ENCODE measurements around the gene FAM180A. TPM values are rescaled to one million over a fixed set of nuclear protein-coding genes. Genes with fewer than 3 reads are reported as not detected.
"Not testable (repeated sequence)": the region's sequence is repeated elsewhere in the genome, so short reads cannot be mapped to it uniquely, and the experiment has no call there.

Gene FAM180A
- polyA plus RNA-seq, 4 donors = 1.3 TPM; not detected in 3

- 21 to 60% (median 35%) methylated on average over 3 of the region's 3 CpGs for WGBS, 3 donors
- FAIRE-seq = no peak
Measured at GRCh38 chr7:135740889-135741288, 7.7 kb downstream of the FAM180A start.

DNA sequence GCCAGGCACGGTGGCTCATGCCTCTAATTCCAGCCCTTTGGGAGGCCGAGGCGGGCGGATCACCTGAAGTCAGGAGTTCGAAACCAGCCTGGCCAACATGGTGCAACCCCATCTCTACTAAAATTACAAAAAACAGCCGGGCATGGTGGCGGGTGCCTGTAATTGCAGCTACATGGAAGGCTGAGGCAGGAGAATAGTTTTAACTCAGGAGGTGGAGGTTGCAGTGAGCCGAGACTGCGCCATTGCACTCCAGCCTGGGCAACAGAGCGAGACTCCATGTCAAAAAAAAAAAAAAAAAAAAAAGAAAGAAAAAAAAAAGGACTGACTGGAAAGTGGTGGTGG, 11.3 kb downstream of the FAM180A start:
- not testable (repeated sequence) for H3K27ac ChIP-seq (ENCODE audit: low read depth in 1 of 3, low read length in 2 of 3); H3K4me3 ChIP-seq (ENCODE audit: low read depth in 1 of 3, low read length in 3 of 3); DNase-seq; H3K9me3 ChIP-seq (ENCODE audit: control insufficient read depth in 2 of 2, insufficient read depth in 1 of 2, low read depth in 1 of 2, low read length in 1 of 2); H3K27me3 ChIP-seq (ENCODE audit: control insufficient read depth in 3 of 3, insufficient read depth in 3 of 3, low read length in 3 of 3); H3K36me3 ChIP-seq (ENCODE audit: control insufficient read depth in 3 of 3, insufficient read depth in 2 of 3, low read depth in 1 of 3, low read length in 3 of 3); FAIRE-seq; H3K4me1 ChIP-seq (ENCODE audit: control insufficient read depth in 3 of 3, insufficient read depth in 2 of 3, low read depth in 1 of 3, low read length in 2 of 3)
- 92 to 95% (median 94%) methylated on average over 10 of the region's 10 CpGs for WGBS, 3 donors

More at GRCh38 chr7:135740889-135741288, 7.7 kb downstream of the FAM180A start:
- no peaks in the 10 kb centered on the region for H3K36me3 ChIP-seq (ENCODE audit: control insufficient read depth in 3 of 3, insufficient read depth in 2 of 3, low read depth in 1 of 3, low read length in 3 of 3)
- DNase-seq = peak; percentile 40 to 65
- no peak overlapping the region for H3K27ac ChIP-seq (ENCODE audit: low read depth in 1 of 3, low read length in 2 of 3)
- H3K27me3 ChIP-seq (ENCODE audit: control insufficient read depth in 3 of 3, insufficient read depth in 3 of 3, low read length in 3 of 3) = no peaks in the 10 kb centered on the region
- H3K9me3 ChIP-seq (ENCODE audit: control insufficient read depth in 2 of 2, insufficient read depth in 1 of 2, low read depth in 1 of 2, low read length in 1 of 2) = no peaks in the 10 kb centered on the region
- H3K4me1 ChIP-seq (ENCODE audit: control insufficient read depth in 3 of 3, insufficient read depth in 2 of 3, low read depth in 1 of 3, low read length in 2 of 3) = no peaks in the 10 kb centered on the region
- H3K4me3 ChIP-seq (ENCODE audit: low read depth in 1 of 3, low read length in 3 of 3) = no peak overlapping the region

DNA sequence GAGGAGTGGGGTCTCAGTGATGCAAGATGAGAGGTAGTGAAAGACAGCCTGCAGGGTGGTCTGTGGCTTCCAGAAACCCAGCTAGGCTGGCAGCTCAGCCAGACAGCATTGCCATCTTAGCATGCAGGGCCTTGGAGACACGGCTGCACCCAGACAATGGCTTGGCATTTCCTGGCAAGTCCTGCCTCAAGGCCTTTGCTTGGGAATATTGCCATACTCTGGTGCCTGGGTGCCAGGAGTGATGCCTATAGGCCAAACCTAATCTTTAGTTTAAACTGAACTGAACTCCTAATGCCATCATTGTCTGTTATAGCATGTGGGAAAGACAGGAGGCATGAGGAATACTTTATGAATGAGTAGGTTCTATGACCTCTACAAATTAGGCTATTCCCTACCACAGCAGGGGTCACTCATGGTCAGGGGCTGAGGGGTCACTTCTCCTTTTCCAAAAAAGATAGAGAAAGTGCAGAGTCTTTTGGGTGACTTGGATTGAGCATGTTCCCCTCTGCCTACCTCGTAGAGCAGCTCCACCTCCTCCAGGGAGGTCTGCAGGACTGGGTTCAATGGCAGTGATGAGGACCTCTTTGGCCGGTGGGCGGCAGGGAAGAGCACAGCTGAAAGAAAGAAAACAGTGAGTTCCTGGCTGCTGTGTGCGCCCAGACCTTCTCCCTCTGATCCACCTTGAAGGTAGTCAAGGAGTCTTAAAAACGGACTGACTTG, 11.9 kb downstream of the FAM180A start:
- H3K9me3 ChIP-seq (ENCODE audit: control insufficient read depth in 2 of 2, insufficient read depth in 1 of 2, low read depth in 1 of 2, low read length in 1 of 2) = no peaks in the 10 kb centered on the region
- no peaks in the 10 kb centered on the region for H3K36me3 ChIP-seq (ENCODE audit: control insufficient read depth in 3 of 3, insufficient read depth in 2 of 3, low read depth in 1 of 3, low read length in 3 of 3)
- H3K27me3 ChIP-seq (ENCODE audit: control insufficient read depth in 3 of 3, insufficient read depth in 3 of 3, low read length in 3 of 3) = no peaks in the 10 kb centered on the region
- no peak for DNase-seq
- no peak overlapping the region for H3K4me3 ChIP-seq (ENCODE audit: low read depth in 1 of 3, low read length in 3 of 3)
- no peak for FAIRE-seq
- no peaks in the 10 kb centered on the region for H3K4me1 ChIP-seq (ENCODE audit: control insufficient read depth in 3 of 3, insufficient read depth in 2 of 3, low read depth in 1 of 3, low read length in 2 of 3)
- 77 to 78% (median 77%) methylated on average over 6 of the region's 6 CpGs for WGBS, 3 donors
- H3K27ac ChIP-seq (ENCODE audit: low read depth in 1 of 3, low read length in 2 of 3) = no peak overlapping the region

- no peaks in the 10 kb centered on the region for H3K27me3 ChIP-seq (ENCODE audit: control insufficient read depth in 3 of 3, insufficient read depth in 3 of 3, low read length in 3 of 3)
- H3K9me3 ChIP-seq (ENCODE audit: control insufficient read depth in 2 of 2, insufficient read depth in 1 of 2, low read depth in 1 of 2, low read length in 1 of 2) = no peaks in the 10 kb centered on the region
- H3K36me3 ChIP-seq (ENCODE audit: control insufficient read depth in 3 of 3, insufficient read depth in 2 of 3, low read depth in 1 of 3, low read length in 3 of 3) = no peaks in the 10 kb centered on the region
- no peak overlapping the region for H3K27ac ChIP-seq (ENCODE audit: low read depth in 1 of 3, low read length in 2 of 3)
- DNase-seq (no peak), FAIRE-seq (no peak)
- H3K4me1 ChIP-seq (ENCODE audit: control insufficient read depth in 3 of 3, insufficient read depth in 2 of 3, low read depth in 1 of 3, low read length in 2 of 3) = no peaks in the 10 kb centered on the region
- no peak overlapping the region for H3K4me3 ChIP-seq (ENCODE audit: low read depth in 1 of 3, low read length in 3 of 3)
- 88 to 94% (median 90%) methylated on average over 1 of the region's 1 CpG for WGBS, 3 donors
Measured at GRCh38 chr7:135734343-135734689, 14.3 kb downstream of the FAM180A start.

GRCh38 chr7:135733603-135734342, 14.8 kb downstream of the FAM180A start:
- peaks cover 0 to 2% (median 0%) of the 10 kb centered on the region in 3 donors for H3K27me3 ChIP-seq (ENCODE audit: control insufficient read depth in 3 of 3, insufficient read depth in 3 of 3, low read length in 3 of 3)

GRCh38 chr7:135731131-135731530, 17.5 kb downstream of the FAM180A start:
- no peak for DNase-seq
- 62 to 82% (median 77%) methylated on average over 4 of the region's 4 CpGs for WGBS, 3 donors
- H3K27ac ChIP-seq (ENCODE audit: low read depth in 1 of 3, low read length in 2 of 3) = no peak overlapping the region
- H3K9me3 ChIP-seq (ENCODE audit: control insufficient read depth in 2 of 2, insufficient read depth in 1 of 2, low read depth in 1 of 2, low read length in 1 of 2) = no peaks in the 10 kb centered on the region
- H3K27me3 ChIP-seq (ENCODE audit: control insufficient read depth in 3 of 3, insufficient read depth in 3 of 3, low read length in 3 of 3) = peaks cover 0 to 2% (median 0%) of the 10 kb centered on the region in 3 donors
- FAIRE-seq = no peak
- H3K36me3 ChIP-seq (ENCODE audit: control insufficient read depth in 3 of 3, insufficient read depth in 2 of 3, low read depth in 1 of 3, low read length in 3 of 3) = no peaks in the 10 kb centered on the region
- H3K4me1 ChIP-seq (ENCODE audit: control insufficient read depth in 3 of 3, insufficient read depth in 2 of 3, low read depth in 1 of 3, low read length in 2 of 3) = no peaks in the 10 kb centered on the region
- H3K4me3 ChIP-seq (ENCODE audit: low read depth in 1 of 3, low read length in 3 of 3) = no peak overlapping the region

More at GRCh38 chr7:135733603-135734342, 14.8 kb downstream of the FAM180A start:
- DNase-seq (no peak), FAIRE-seq (no peak)
- Histone ChIP-seq H3K27ac (ENCODE audit: low read depth in 1 of 3, low read length in 2 of 3) (no peak overlapping the region), H3K36me3 (ENCODE audit: control insufficient read depth in 3 of 3, insufficient read depth in 2 of 3, low read depth in 1 of 3, low read length in 3 of 3) (no peaks in the 10 kb centered on the region), H3K9me3 (ENCODE audit: control insufficient read depth in 2 of 2, insufficient read depth in 1 of 2, low read depth in 1 of 2, low read length in 1 of 2) (no peaks in the 10 kb centered on the region), H3K4me1 (ENCODE audit: control insufficient read depth in 3 of 3, insufficient read depth in 2 of 3, low read depth in 1 of 3, low read length in 2 of 3) (no peaks in the 10 kb centered on the region), H3K4me3 (ENCODE audit: low read depth in 1 of 3, low read length in 3 of 3) (no peak overlapping the region)
- 90 to 92% (median 90%) methylated on average over 21 of the region's 21 CpGs for WGBS, 3 donors

GRCh38 chr7:135729230-135729629, 19.4 kb downstream of the FAM180A start:
- no peak overlapping the region for H3K4me3 ChIP-seq (ENCODE audit: low read depth in 1 of 3, low read length in 3 of 3)
- no peak overlapping the region for H3K27ac ChIP-seq (ENCODE audit: low read depth in 1 of 3, low read length in 2 of 3)
- no peaks in the 10 kb centered on the region for H3K4me1 ChIP-seq (ENCODE audit: control insufficient read depth in 3 of 3, insufficient read depth in 2 of 3, low read depth in 1 of 3, low read length in 2 of 3)
- H3K9me3 ChIP-seq (ENCODE audit: control insufficient read depth in 2 of 2, insufficient read depth in 1 of 2, low read depth in 1 of 2, low read length in 1 of 2) = no peaks in the 10 kb centered on the region
- FAIRE-seq (no peak), DNase-seq (no peak)
- no peaks in the 10 kb centered on the region for H3K36me3 ChIP-seq (ENCODE audit: control insufficient read depth in 3 of 3, insufficient read depth in 2 of 3, low read depth in 1 of 3, low read length in 3 of 3)
- peaks cover 0 to 2% (median 0%) of the 10 kb centered on the region in 3 donors for H3K27me3 ChIP-seq (ENCODE audit: control insufficient read depth in 3 of 3, insufficient read depth in 3 of 3, low read length in 3 of 3)
- 68 to 78% (median 77%) methylated on average over 5 of the region's 5 CpGs for WGBS, 3 donors

GRCh38 chr7:135728136-135728669, 20.4 kb downstream of the FAM180A start, which contains the start of gene SLC13A4:
Gene SLC13A4 (minus strand): TSS chr7:135728186. CDS start chr7:135727496, 690 bp downstream.
- Histone ChIP-seq H3K27me3 (ENCODE audit: control insufficient read depth in 3 of 3, insufficient read depth in 3 of 3, low read length in 3 of 3) (peaks cover 0 to 4% (median 0%) of the 10 kb centered on the region in 3 donors), H3K4me3 (ENCODE audit: low read depth in 1 of 3, low read length in 3 of 3) (no peak within 1 kb of the TSS), H3K36me3 (ENCODE audit: control insufficient read depth in 3 of 3, insufficient read depth in 2 of 3, low read depth in 1 of 3, low read length in 3 of 3) (no peaks in the 10 kb centered on the region), H3K27ac (ENCODE audit: low read depth in 1 of 3, low read length in 2 of 3) (no peak within 1 kb of the TSS), H3K9me3 (ENCODE audit: control insufficient read depth in 2 of 2, insufficient read depth in 1 of 2, low read depth in 1 of 2, low read length in 1 of 2) (no peaks in the 10 kb centered on the region), H3K4me1 (ENCODE audit: control insufficient read depth in 3 of 3, insufficient read depth in 2 of 3, low read depth in 1 of 3, low read length in 2 of 3) (no peaks in the 10 kb centered on the region)
- no peak for FAIRE-seq
- 69 to 83% (median 78%) methylated on average over 11 of the region's 11 CpGs for WGBS, 3 donors
- DNase-seq = no peak

All from small intestine (tissue), 7 donors.